IPS DF 6.9 (cell line): ENCODE results near the gene XRCC6.
"Not testable (repeated sequence)": the region's sequence is repeated elsewhere in the genome, so short reads cannot be mapped to it uniquely, and the experiment has no call there.

Experiments used
- DNase-seq: peaks from one replicate; pipeline ENCODE4 v3.0.0-alpha.2; 2013; ENCODE audit warnings: low read depth, low spot score
- H3K27ac ChIP-seq: one replicate; pipeline ENCODE4 v1.5.1; 2013; ENCODE audit warnings: low read length, control low read depth
- H3K27me3 ChIP-seq: 2 replicates; pipeline ENCODE4 v1.6.1; 2013; ENCODE audit warnings: mild to moderate bottlenecking, low read length; ENCODE audit not compliant: control insufficient read depth, insufficient read depth
- H3K36me3 ChIP-seq: 2 replicates; pipeline ENCODE4 v1.6.1; 2013; ENCODE audit warnings: low read length; ENCODE audit not compliant: control insufficient read depth, insufficient read depth
- H3K4me1 ChIP-seq: 2 replicates; pipeline ENCODE4 v1.6.1; 2013; ENCODE audit warnings: low read length; ENCODE audit not compliant: control insufficient read depth, insufficient read depth
- H3K4me3 ChIP-seq: 2 replicates; pipeline ENCODE4 v1.5.1; 2013; ENCODE audit warnings: mild to moderate bottlenecking, low read length
- H3K9me3 ChIP-seq: 2 replicates; pipeline ENCODE4 v1.6.1; 2013; ENCODE audit warnings: low read length, inconsistent platforms; ENCODE audit not compliant: control insufficient read depth, insufficient read depth
- WGBS: extraction: QIAGEN DNeasy Blood & Tissue Kit; methylation state at CpG from one replicate; pipeline ENCODE4 v1.1.7; 2013; ENCODE audit warnings: mixed read lengths, missing lambda C conversion rate; ENCODE audit not compliant: insufficient read length, insufficient coverage; 5-methylcytosine and 5-hydroxymethylcytosine counted together

XRCC6 gene

DNA sequence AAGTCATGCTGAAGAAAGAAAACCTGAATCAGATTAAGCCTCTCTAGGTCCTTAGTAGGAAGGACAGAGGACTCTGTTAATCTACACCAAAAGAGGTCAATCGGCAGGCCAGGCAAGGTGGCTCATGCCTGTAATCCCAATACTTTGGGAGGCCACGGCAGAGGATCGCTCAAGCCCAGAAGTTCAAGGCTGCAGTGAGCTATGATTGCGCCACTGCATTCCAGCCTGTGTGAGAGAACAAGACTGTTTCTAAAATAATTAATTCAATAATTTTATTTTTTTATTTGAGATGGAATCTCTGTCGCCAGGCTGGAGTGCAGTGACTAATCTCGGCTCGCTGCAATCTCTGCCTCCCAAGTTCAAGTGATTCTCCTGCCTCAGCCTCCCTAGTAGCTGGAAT lies 4.5 kb downstream of the XRCC6 start:
- Histone ChIP-seq H3K27ac (no peak overlapping the region), H3K9me3 (no peaks in the 10 kb centered on the region), H3K4me3 (no peak overlapping the region), H3K36me3 (peaks cover 26% of the 10 kb centered on the region), H3K4me1 (peaks cover 2% of the 10 kb centered on the region; the same call in 1 of the 2 replicates), H3K27me3 (no peaks in the 10 kb centered on the region)
- no CpG with 5 or more reads among the region's 7 CpGs for WGBS
- no peak for DNase-seq

DNA sequence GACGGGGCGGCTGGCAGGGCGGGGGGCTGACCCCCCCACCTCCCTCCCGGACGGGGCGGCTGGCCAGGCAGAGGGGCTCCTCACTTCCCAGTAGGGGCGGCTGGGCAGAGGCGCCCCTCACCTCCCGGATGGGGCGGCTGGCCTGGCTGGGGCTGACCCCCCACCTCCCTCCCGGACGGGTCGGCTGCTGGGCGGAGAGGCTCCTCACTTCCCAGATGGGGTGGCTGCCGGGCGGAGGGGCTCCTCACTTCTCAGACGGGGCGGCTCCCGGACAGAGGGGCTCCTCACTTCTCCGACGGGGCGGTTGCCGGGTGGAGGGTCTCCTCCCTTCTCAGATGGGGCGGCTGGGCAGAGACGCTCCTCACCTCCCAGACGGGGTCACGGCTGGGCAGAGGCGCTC lies 10.0 kb downstream of the XRCC6 start:
- peaks cover 18% of the 10 kb centered on the region for H3K36me3 ChIP-seq
- H3K27me3 ChIP-seq, H3K27ac ChIP-seq, H3K9me3 ChIP-seq, DNase-seq, H3K4me1 ChIP-seq, H3K4me3 ChIP-seq: not testable (repeated sequence)
- WGBS = no CpG with 5 or more reads among the region's 28 CpGs

DNA sequence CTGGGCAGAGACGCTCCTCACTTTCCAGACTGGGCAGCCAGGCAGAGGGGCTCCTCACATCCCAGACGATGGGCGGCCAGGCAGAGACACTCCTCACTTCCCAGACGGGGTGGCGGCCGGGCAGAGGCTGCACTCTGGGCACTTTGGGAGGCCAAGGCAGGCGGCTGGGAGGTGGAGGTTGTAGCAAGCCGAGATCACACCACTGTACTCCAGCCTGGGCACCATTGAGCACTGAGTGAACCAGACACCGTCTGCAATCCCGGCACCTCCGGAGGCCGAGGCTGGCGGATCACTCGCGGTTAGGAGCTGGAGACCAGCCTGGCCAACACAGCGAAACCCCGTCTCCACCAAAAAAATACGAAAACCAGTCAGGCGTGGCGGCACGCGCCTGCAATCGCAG lies 10.5 kb downstream of the XRCC6 start:
- not testable (repeated sequence) for H3K4me3 ChIP-seq, H3K4me1 ChIP-seq, H3K9me3 ChIP-seq, H3K27me3 ChIP-seq, H3K27ac ChIP-seq, DNase-seq
- peaks cover 22% of the 10 kb centered on the region for H3K36me3 ChIP-seq
- no CpG with 5 or more reads among the region's 23 CpGs for WGBS

DNA sequence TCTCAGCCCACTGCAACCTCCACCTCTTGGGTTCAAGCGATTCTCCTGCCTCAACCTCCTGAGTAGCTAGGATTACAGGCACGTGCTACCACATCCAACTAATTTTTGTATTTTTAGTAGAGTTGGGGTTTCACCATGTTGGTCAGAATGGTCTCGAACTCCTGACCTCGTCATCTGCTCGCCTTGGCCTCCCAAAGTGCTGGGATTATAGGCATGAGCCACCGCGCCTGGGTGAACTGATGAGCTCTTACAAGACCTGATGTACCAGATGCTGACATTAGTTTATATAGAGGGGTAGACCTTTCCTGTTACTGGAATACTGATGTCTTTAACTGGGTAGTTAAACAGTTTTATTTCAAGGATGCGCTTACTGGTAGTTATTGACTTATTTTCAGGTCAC lies 13.5 kb downstream of the XRCC6 start:
- H3K9me3 ChIP-seq, H3K4me3 ChIP-seq, DNase-seq, H3K27me3 ChIP-seq, H3K4me1 ChIP-seq, H3K27ac ChIP-seq: not testable (repeated sequence)
- no CpG with 5 or more reads among the region's 8 CpGs for WGBS
- peaks cover 33% of the 10 kb centered on the region for H3K36me3 ChIP-seq

DNA sequence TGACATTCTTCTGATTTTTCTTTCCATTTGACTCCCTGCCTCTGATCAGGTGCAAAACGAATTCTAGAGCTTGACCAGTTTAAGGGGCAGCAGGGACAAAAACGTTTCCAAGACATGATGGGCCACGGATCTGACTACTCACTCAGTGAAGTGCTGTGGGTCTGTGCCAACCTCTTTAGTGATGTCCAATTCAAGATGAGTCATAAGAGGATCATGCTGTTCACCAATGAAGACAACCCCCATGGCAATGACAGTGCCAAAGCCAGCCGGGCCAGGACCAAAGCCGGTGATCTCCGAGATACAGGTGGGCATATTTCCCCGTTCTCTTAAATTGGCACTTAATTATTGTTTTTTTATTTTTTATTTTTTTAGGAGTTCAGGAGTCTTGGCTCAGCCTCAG lies 15.4 kb downstream of the XRCC6 start:
- Histone ChIP-seq H3K9me3 (no peaks in the 10 kb centered on the region), H3K36me3 (peaks cover 30% of the 10 kb centered on the region), H3K4me3 (no peak overlapping the region), H3K27me3 (no peaks in the 10 kb centered on the region), H3K27ac (no peak overlapping the region), H3K4me1 (no peaks in the 10 kb centered on the region)
- no peak for DNase-seq
- no CpG with 5 or more reads among the region's 7 CpGs for WGBS

DNA sequence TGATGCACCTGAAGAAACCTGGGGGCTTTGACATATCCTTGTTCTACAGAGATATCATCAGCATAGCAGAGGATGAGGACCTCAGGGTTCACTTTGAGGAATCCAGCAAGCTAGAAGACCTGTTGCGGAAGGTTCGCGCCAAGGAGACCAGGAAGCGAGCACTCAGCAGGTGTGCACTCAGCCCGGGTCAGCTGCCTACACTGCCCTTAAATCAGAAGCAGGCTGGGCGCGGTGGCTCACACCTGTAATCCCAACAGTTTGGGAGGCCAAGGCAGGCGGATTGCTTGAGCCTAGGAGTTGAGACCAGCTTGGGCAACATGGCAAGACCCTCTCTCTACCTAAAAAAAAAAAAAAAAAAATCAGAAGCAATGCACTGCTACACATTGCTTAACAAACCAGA lies 16.5 kb downstream of the XRCC6 start:
- H3K4me1 ChIP-seq, DNase-seq, H3K9me3 ChIP-seq, H3K27ac ChIP-seq, H3K4me3 ChIP-seq, H3K27me3 ChIP-seq: not testable (repeated sequence)
- peaks cover 34% of the 10 kb centered on the region for H3K36me3 ChIP-seq
- no CpG with 5 or more reads among the region's 8 CpGs for WGBS

DNA sequence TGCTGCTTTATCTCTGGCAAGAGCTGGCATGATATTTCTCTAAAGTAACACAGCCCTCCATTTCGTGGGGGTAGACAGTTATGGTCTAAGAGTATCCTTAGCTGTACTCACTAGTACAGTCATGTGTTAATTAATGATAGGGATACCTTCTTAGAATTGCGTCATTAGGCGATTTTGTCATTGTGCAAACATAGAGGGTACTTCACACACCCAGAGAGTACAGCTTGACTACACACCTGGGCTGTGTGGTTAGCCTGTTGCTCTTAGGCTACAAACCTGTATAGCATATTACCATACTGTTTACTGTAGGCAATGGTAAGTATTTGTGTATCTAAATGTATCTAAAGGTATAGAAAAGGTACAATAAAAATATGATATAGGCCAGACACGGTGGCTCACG lies 17.0 kb downstream of the XRCC6 start:
- no peaks in the 10 kb centered on the region for H3K9me3 ChIP-seq
- DNase-seq = no peak
- no peaks in the 10 kb centered on the region for H3K27me3 ChIP-seq
- H3K4me1 ChIP-seq = no peaks in the 10 kb centered on the region
- peaks cover 34% of the 10 kb centered on the region for H3K36me3 ChIP-seq
- no CpG with 5 or more reads among the region's 5 CpGs for WGBS
- no peak overlapping the region for H3K4me3 ChIP-seq
- H3K27ac ChIP-seq = no peak overlapping the region

DNA sequence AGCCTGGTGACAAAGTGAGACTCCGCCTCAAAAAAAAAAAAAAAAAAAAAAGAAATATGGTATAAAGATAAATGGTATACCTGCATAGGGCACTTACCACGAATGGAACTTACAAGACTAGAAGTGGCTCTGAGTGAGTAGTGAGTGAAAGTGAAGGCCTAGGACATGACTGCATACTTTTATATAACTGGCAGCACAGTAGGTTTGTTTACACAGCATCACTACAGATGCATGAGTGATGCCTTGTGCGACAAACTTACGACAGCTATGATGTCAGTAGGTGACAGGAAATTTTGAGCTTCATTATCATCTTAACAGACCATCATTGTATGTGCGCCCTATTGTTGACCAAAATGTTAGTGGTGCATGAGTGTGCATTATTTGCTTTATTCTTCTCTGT lies 17.7 kb downstream of the XRCC6 start:
- Histone ChIP-seq H3K27me3 (no peaks in the 10 kb centered on the region), H3K9me3 (no peaks in the 10 kb centered on the region), H3K36me3 (peaks cover 34% of the 10 kb centered on the region), H3K4me3 (no peak overlapping the region), H3K4me1 (no peaks in the 10 kb centered on the region), H3K27ac (no peak overlapping the region)
- DNase-seq = no peak
- WGBS = no CpG with 5 or more reads among the region's 5 CpGs

DNA sequence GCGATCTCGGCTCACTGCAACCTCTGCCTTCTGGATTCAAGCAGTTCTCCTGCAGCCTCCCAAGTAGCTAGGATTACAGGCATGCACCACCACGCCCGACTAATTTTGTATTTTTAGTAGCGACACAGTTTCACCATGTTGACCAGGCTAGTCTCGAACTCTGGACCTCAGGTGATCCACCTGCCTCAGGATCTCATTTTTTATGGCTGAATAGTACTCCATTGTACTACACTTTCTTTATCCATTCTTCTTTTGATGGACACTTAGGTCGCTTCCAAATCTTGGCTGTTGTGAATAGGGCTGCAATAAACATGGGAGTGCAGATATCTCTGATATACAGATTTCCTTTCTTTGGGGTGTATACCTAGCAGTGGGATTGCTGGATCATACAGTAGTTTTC lies 20.8 kb downstream of the XRCC6 start:
- no CpG with 5 or more reads among the region's 7 CpGs for WGBS
- peaks cover 26% of the 10 kb centered on the region for H3K36me3 ChIP-seq

DNA sequence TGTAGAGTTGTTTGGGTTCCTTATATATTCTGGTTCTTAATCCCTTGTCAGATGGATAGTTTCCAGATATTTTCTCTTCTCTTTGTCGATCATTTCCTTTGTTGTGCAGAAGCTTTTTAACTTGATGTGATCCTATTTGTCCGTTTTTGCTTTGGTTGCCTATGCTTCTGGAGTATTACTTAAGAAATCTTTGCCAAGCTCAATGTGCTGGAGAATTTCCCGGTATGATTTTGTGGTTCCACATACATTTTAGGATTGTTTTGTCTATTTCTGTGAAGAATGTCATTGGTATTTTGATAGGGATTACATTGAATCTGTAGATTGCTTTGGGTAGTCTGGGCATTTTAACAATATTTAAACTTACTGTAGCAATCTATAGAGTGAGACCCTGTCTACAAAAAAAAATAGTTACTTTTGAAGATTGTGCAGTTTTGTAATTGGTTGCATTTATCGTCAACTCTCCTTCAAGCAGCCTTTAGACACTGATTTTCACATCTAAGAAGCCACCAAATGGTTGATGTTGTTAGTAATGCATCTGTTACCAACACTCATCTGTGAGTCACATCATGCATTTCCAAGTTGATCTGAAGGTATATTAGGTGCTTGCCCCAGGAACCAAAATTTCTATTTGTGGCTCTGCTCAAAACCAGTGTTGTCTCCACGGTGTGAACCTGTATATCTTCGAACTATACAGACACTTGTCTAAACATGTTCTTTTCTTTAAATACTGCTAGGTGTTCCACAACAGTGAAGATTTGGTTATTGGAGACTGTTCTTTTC lies 21.4 kb downstream of the XRCC6 start:
- Histone ChIP-seq H3K9me3 (no peaks in the 10 kb centered on the region), H3K4me1 (no peaks in the 10 kb centered on the region), H3K27ac (no peak overlapping the region), H3K36me3 (peaks cover 27% of the 10 kb centered on the region), H3K4me3 (no peak overlapping the region), H3K27me3 (no peaks in the 10 kb centered on the region)
- no peak for DNase-seq
- WGBS = no CpG with 5 or more reads among the region's 6 CpGs

More for the DNA sequence above, 20.8 kb downstream of the XRCC6 start:
- Histone ChIP-seq H3K4me1 (no peaks in the 10 kb centered on the region), H3K4me3 (no peak overlapping the region), H3K27me3 (no peaks in the 10 kb centered on the region), H3K9me3 (no peaks in the 10 kb centered on the region), H3K27ac (no peak overlapping the region)
- DNase-seq = no peak

DNA sequence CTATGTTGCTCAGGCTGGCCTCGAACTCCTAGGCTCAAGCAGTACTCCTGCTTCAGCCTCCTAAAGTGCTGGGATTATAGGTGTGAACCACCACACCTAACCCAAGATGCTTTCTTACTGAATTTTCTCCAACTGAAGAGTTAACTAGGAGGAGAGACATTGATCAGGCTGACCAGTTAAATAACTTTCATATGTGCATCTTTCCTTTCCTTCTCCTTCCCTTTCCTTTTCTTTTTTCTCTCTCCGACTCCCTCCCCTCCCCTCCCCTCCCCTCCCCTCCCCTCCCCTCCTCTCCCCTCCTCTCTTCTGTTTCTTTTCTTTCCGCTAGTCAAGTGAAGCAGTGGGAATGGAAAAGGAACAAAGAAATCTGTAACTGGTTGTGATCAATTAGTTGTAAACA lies 26.7 kb downstream of the XRCC6 start:
- Histone ChIP-seq H3K27me3 (no peaks in the 10 kb centered on the region), H3K4me3 (no peak overlapping the region), H3K9me3 (no peaks in the 10 kb centered on the region), H3K36me3 (peaks cover 34% of the 10 kb centered on the region), H3K27ac (no peak overlapping the region), H3K4me1 (no peaks in the 10 kb centered on the region)
- no CpG with 5 or more reads among the region's 3 CpGs for WGBS
- DNase-seq = no peak
